ENCODE data around the gene WSCD2. TPM values are rescaled to one million over a fixed set of nuclear protein-coding genes. Genes with fewer than 3 reads are reported as not detected.
"Not testable (repeated sequence)": the region's sequence is repeated elsewhere in the genome, so short reads cannot be mapped to it uniquely, and the experiment has no call there.

WSCD2 gene
- total RNA-seq, 1 donor from 2014 or later: 0.86 TPM

DNA sequence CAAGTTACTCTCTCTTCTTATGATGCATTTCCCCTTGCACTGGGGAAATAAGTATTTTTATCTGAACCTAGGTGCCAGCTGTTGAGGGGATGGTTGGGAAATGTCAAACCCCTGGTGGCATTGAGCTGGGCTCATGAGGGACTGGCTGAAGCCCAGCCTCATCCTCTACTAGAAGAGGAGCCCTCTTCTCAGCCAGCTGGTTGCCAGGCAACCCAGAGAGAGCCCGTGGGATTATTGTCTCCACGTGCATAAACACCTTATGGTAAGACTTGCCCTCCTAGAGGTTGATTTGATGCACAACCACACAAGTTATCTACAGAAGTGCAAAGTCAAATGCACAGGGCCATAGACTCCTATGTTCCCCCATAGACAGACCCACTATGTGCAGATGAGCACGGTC lies 89.8 kb downstream of the WSCD2 start:
- Mint-ChIP-seq H3K36me3 (ENCODE audit: unreplicated experiment) (no peaks in the 10 kb centered on the region), H3K9me3 (ENCODE audit: unreplicated experiment) (no peaks in the 10 kb centered on the region), H3K27me3 (ENCODE audit: unreplicated experiment) (no peaks in the 10 kb centered on the region), H3K27ac (ENCODE audit: unreplicated experiment) (no peak overlapping the region), H3K4me3 (ENCODE audit: unreplicated experiment) (no peak overlapping the region), H3K4me1 (ENCODE audit: unreplicated experiment) (no peaks in the 10 kb centered on the region)
- no peak for TF ChIP-seq CTCF (IDR thresholded peaks at IDR 0.05)
- no peak for DNase-seq (ENCODE audit: extremely low spot score, unreplicated experiment)

GRCh38 chr12:108225101-108225500 lies 96.0 kb downstream of the WSCD2 start:
- H3K9me3 Mint-ChIP-seq (ENCODE audit: unreplicated experiment); H3K4me3 Mint-ChIP-seq (ENCODE audit: unreplicated experiment); H3K4me1 Mint-ChIP-seq (ENCODE audit: unreplicated experiment); H3K27ac Mint-ChIP-seq (ENCODE audit: unreplicated experiment); DNase-seq (ENCODE audit: extremely low spot score, unreplicated experiment); H3K27me3 Mint-ChIP-seq (ENCODE audit: unreplicated experiment); H3K36me3 Mint-ChIP-seq (ENCODE audit: unreplicated experiment): not testable (repeated sequence)

- no peak overlapping the region for H3K4me3 Mint-ChIP-seq (ENCODE audit: unreplicated experiment)
- no peak for TF ChIP-seq CTCF (IDR thresholded peaks at IDR 0.05)
- DNase-seq (ENCODE audit: extremely low spot score, unreplicated experiment): no peak
- H3K27ac Mint-ChIP-seq (ENCODE audit: unreplicated experiment): no peak overlapping the region
- H3K27me3 Mint-ChIP-seq (ENCODE audit: unreplicated experiment): peaks cover 4% of the 10 kb centered on the region
- H3K4me1 Mint-ChIP-seq (ENCODE audit: unreplicated experiment): no peaks in the 10 kb centered on the region
- H3K36me3 Mint-ChIP-seq (ENCODE audit: unreplicated experiment): no peaks in the 10 kb centered on the region
- no peaks in the 10 kb centered on the region for H3K9me3 Mint-ChIP-seq (ENCODE audit: unreplicated experiment)
Measured at GRCh38 chr12:108226866-108227265, 97.8 kb downstream of the WSCD2 start.

DNA sequence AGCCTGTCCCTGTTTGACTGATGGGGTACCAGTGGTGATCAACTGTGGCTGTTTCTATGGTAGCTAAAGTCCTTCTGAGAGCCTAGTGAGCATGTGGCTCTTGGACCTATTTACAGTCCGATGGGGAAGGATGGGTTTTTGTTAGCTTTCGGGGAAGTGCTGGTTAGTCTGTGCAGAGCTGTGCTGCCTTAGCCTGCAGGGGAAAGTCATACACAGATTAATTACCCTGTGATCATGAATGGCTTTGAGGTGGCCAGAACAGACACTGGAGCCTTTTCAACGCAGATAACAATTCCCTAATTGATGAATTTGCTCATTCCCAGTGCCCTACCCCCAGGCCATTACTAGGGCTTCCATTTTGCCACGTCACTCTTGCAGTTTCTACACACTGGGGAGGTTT lies 99.7 kb downstream of the WSCD2 start:
- no peak for DNase-seq (ENCODE audit: extremely low spot score, unreplicated experiment)
- no peak for TF ChIP-seq CTCF (IDR thresholded peaks at IDR 0.05)
- no peak overlapping the region for H3K4me3 Mint-ChIP-seq (ENCODE audit: unreplicated experiment)
- no peaks in the 10 kb centered on the region for H3K36me3 Mint-ChIP-seq (ENCODE audit: unreplicated experiment)
- H3K4me1 Mint-ChIP-seq (ENCODE audit: unreplicated experiment): no peaks in the 10 kb centered on the region
- no peak overlapping the region for H3K27ac Mint-ChIP-seq (ENCODE audit: unreplicated experiment)
- no peaks in the 10 kb centered on the region for H3K9me3 Mint-ChIP-seq (ENCODE audit: unreplicated experiment)
- peaks cover 4% of the 10 kb centered on the region for H3K27me3 Mint-ChIP-seq (ENCODE audit: unreplicated experiment)

- no peak for TF ChIP-seq CTCF (IDR thresholded peaks at IDR 0.05)
- no peak for DNase-seq (ENCODE audit: extremely low spot score, unreplicated experiment)
- Mint-ChIP-seq H3K4me3 (ENCODE audit: unreplicated experiment) (no peak overlapping the region), H3K9me3 (ENCODE audit: unreplicated experiment) (no peaks in the 10 kb centered on the region), H3K27ac (ENCODE audit: unreplicated experiment) (no peak overlapping the region), H3K36me3 (ENCODE audit: unreplicated experiment) (no peaks in the 10 kb centered on the region), H3K27me3 (ENCODE audit: unreplicated experiment) (peaks cover 19% of the 10 kb centered on the region), H3K4me1 (ENCODE audit: unreplicated experiment) (peaks cover 13% of the 10 kb centered on the region)
Measured at GRCh38 chr12:108231109-108231905, 102.2 kb downstream of the WSCD2 start.

Measured in osteocyte (in vitro differentiated cells).